Liver (tissue), 3 donors: ENCODE data around the gene TMEM50A.
"Not testable (repeated sequence)": the region's sequence is repeated elsewhere in the genome, so short reads cannot be mapped to it uniquely, and the experiment has no call there.

ENCODE experiments used
- CTCF ChIP-seq: fragments of 150-350 bp; IDR thresholded peaks from 2 replicates; pipeline ENCODE4 v1.5.1; 2017; ENCODE audit warnings: improper control_type of control experiment, low read depth, low read length; ENCODE audit not compliant: missing input control
- GABPA ChIP-seq, 2 donors: IDR thresholded peaks in 1 of 2; conservative IDR thresholded peaks in 1 of 2; 2 replicates each; pipeline ENCODE4 v1.6.1; 2016; ENCODE audit warnings: antibody characterized with exemption in 2 of 2, mild to moderate bottlenecking in 1 of 2, moderate library complexity in 1 of 2
- HNF4G ChIP-seq: IDR thresholded peaks from 2 replicates; pipeline ENCODE4 v1.6.1; 2016; ENCODE audit warnings: antibody characterized with exemption
- JUND ChIP-seq, 2 donors: IDR thresholded peaks; 2 replicates each; pipeline ENCODE4 v1.6.1; 2016; ENCODE audit warnings: antibody characterized with exemption in 2 of 2
- MAX ChIP-seq: IDR thresholded peaks from 2 replicates; pipeline ENCODE4 v1.6.1; 2016; ENCODE audit warnings: antibody characterized with exemption
- RXRA ChIP-seq, 2 donors: IDR thresholded peaks; 2 replicates each; pipeline ENCODE4 v1.6.1; 2017 to 2018; ENCODE audit warnings: antibody characterized with exemption in 2 of 2, mild to moderate bottlenecking in 1 of 2
- YY1 ChIP-seq: IDR thresholded peaks from 2 replicates; pipeline ENCODE4 v1.6.1; 2016; ENCODE audit warnings: antibody characterized with exemption, mild to moderate bottlenecking
- ZBTB33 ChIP-seq: IDR thresholded peaks from 2 replicates; pipeline ENCODE4 v1.6.1; 2016; ENCODE audit warnings: antibody characterized with exemption
- donor health status: healthy.
- donor health status: healthy.

GRCh38 chr1:25304936-25305335, 33.2 kb upstream of the TMEM50A start:
- not testable (repeated sequence) for TF ChIP-seq YY1; ZBTB33; RXRA (IDR thresholded peaks at IDR 0.05); MAX; CTCF; GABPA (IDR thresholded peaks at IDR 0.05 in 1 of 2, conservative IDR thresholded peaks at IDR 0.05 in 1 of 2); HNF4G; JUND (IDR thresholded peaks at IDR 0.05)
